ENCODE data around the gene NRXN3. TPM values are rescaled to one million over a fixed set of nuclear protein-coding genes. Genes with fewer than 3 reads are reported as not detected.

The NRXN3 gene
- polyA plus RNA-seq, 1 donor (not counting 4 experiments of a cell fraction or from before 2014, with no cell fraction given) = 0.89 TPM

DNA sequence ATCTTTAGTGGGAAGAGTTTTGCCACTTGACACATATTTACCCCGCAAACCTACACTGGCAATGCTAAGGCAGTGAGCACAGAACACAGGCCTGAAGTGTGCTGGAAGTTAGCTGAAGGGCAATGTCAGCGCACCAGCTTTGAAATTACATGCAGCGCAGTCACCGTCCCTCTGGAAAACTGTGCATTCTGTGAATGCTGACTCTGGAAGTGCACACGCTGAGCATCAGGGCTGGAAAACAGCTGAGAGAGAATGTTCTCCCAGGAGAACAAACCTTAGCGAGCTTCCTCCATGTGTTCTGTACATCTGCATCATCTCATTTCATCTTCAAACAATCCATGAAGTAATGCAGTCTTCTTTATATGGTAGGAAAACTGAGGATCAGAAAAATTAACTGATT, 448.2 kb downstream of the NRXN3 start:
- no peaks in the 10 kb centered on the region for H3K9me3 ChIP-seq (ENCODE audit: control insufficient read depth, low read depth, low read length)
- TF ChIP-seq, protein P1, sequence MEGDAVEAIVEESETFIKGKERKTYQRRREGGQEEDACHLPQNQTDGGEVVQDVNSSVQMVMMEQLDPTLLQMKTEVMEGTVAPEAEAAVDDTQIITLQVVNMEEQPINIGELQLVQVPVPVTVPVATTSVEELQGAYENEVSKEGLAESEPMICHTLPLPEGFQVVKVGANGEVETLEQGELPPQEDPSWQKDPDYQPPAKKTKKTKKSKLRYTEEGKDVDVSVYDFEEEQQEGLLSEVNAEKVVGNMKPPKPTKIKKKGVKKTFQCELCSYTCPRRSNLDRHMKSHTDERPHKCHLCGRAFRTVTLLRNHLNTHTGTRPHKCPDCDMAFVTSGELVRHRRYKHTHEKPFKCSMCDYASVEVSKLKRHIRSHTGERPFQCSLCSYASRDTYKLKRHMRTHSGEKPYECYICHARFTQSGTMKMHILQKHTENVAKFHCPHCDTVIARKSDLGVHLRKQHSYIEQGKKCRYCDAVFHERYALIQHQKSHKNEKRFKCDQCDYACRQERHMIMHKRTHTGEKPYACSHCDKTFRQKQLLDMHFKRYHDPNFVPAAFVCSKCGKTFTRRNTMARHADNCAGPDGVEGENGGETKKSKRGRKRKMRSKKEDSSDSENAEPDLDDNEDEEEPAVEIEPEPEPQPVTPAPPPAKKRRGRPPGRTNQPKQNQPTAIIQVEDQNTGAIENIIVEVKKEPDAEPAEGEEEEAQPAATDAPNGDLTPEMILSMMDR (optimal IDR thresholded peaks at IDR 0.05 in 1 of 3, IDR thresholded peaks at IDR 0.05 in 1 of 3, conservative IDR thresholded peaks at IDR 0.05 in 1 of 3; ENCODE audit: extremely low read depth in 1 of 3, insufficient read depth in 2 of 3, low read length in 3 of 3) = no peak
- TF ChIP-seq EZH2 (IDR thresholded peaks at IDR 0.05; ENCODE audit: low read length) = no peak
- FAIRE-seq (no peak), DNase-seq (ENCODE audit: low read depth, low spot score) (no peak)
- H3K9me1 ChIP-seq (ENCODE audit: control insufficient read depth, extremely low read depth, insufficient read depth, low read length) = no peaks in the 10 kb centered on the region
- no peak overlapping the region for H3K27ac ChIP-seq (ENCODE audit: control insufficient read depth, insufficient read depth, low read length)
- no peak overlapping the region for H3K4me3 ChIP-seq (ENCODE audit: control insufficient read depth in 2 of 3, extremely low read depth in 1 of 3, insufficient read depth in 2 of 3, low read depth in 1 of 3, low read length in 3 of 3)
- H3K4me1 ChIP-seq (ENCODE audit: control insufficient read depth, extremely low read depth, insufficient read depth, low read length) = no peaks in the 10 kb centered on the region
- no peak overlapping the region for H3K4me2 ChIP-seq (ENCODE audit: control insufficient read depth, extremely low read depth, insufficient read depth, low read depth, low read length)
- no peaks in the 10 kb centered on the region for H3K27me3 ChIP-seq (ENCODE audit: control insufficient read depth, extremely low read depth, insufficient read depth, low read length)
- H2AFZ ChIP-seq (ENCODE audit: control insufficient read depth, low read length) = no peak overlapping the region
- dilution Hi-C loops (cut with MboI; ENCODE audit: extremely low pct_ligation_motif_present, low sequenced_read_pairs) = no loop called here
- H4K20me1 ChIP-seq (ENCODE audit: control insufficient read depth, extremely low read depth, insufficient read depth, low read length) = no peaks in the 10 kb centered on the region
- H3K36me3 ChIP-seq (ENCODE audit: control insufficient read depth in 2 of 2, extremely low read depth in 1 of 2, insufficient read depth in 2 of 2, low read length in 2 of 2) = no peaks in the 10 kb centered on the region
- H3K9ac ChIP-seq (ENCODE audit: control insufficient read depth, extremely low read depth, insufficient read depth, low read length) = no peak overlapping the region
- H3K79me2 ChIP-seq (ENCODE audit: control insufficient read depth, insufficient read depth, low read length) = no peaks in the 10 kb centered on the region

DNA sequence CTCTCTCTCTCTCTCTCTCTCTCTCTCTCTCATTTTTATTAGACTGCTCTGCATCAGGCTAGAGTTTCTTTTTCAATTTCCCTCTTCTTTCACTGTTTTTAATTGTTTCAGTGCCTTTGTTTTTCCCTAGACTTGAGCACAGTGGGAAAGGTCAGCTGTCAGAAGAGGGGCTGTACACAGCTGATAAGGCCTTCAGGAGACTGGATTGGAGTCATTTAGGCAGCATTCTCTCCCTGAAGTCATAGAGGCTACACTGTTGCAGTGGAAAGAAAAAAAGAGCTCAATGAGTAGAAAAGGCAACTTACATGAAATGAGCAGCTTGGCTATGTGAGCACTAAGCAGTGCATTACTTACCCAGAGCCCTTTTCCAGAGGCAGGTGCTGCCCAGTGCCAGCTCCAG, 456.9 kb downstream of the NRXN3 start:
- dilution Hi-C loops (cut with MboI; ENCODE audit: extremely low pct_ligation_motif_present, low sequenced_read_pairs) = no loop called here
- H3K79me2 ChIP-seq (ENCODE audit: control insufficient read depth, insufficient read depth, low read length) = no peaks in the 10 kb centered on the region
- H3K27me3 ChIP-seq (ENCODE audit: control insufficient read depth, extremely low read depth, insufficient read depth, low read length) = no peaks in the 10 kb centered on the region
- no peak overlapping the region for H3K4me3 ChIP-seq (ENCODE audit: control insufficient read depth in 2 of 3, extremely low read depth in 1 of 3, insufficient read depth in 2 of 3, low read depth in 1 of 3, low read length in 3 of 3)
- H3K4me1 ChIP-seq (ENCODE audit: control insufficient read depth, extremely low read depth, insufficient read depth, low read length) = no peaks in the 10 kb centered on the region
- no peak overlapping the region for H2AFZ ChIP-seq (ENCODE audit: control insufficient read depth, low read length)
- no peak overlapping the region for H3K27ac ChIP-seq (ENCODE audit: control insufficient read depth, insufficient read depth, low read length)
- no peak overlapping the region for H3K9ac ChIP-seq (ENCODE audit: control insufficient read depth, extremely low read depth, insufficient read depth, low read length)
- TF ChIP-seq, protein P1 (optimal IDR thresholded peaks at IDR 0.05 in 1 of 3, IDR thresholded peaks at IDR 0.05 in 1 of 3, conservative IDR thresholded peaks at IDR 0.05 in 1 of 3; ENCODE audit: extremely low read depth in 1 of 3, insufficient read depth in 2 of 3, low read length in 3 of 3) = no peak
- TF ChIP-seq EZH2 (IDR thresholded peaks at IDR 0.05; ENCODE audit: low read length) = no peak
- no peaks in the 10 kb centered on the region for H3K36me3 ChIP-seq (ENCODE audit: control insufficient read depth in 2 of 2, extremely low read depth in 1 of 2, insufficient read depth in 2 of 2, low read length in 2 of 2)
- FAIRE-seq = no peak
- H4K20me1 ChIP-seq (ENCODE audit: control insufficient read depth, extremely low read depth, insufficient read depth, low read length) = no peaks in the 10 kb centered on the region
- no peaks in the 10 kb centered on the region for H3K9me3 ChIP-seq (ENCODE audit: control insufficient read depth, low read depth, low read length)
- no peak for DNase-seq (ENCODE audit: low read depth, low spot score)
- no peak overlapping the region for H3K4me2 ChIP-seq (ENCODE audit: control insufficient read depth, extremely low read depth, insufficient read depth, low read depth, low read length)
- no peaks in the 10 kb centered on the region for H3K9me1 ChIP-seq (ENCODE audit: control insufficient read depth, extremely low read depth, insufficient read depth, low read length)
